Measurements from ENCODE around the gene ASPSCR1. TPM values are rescaled to one million over a fixed set of nuclear protein-coding genes. Genes with fewer than 3 reads are reported as not detected.

The ASPSCR1 gene
- total RNA-seq, 1 donor from 2014 or later = 13.1 TPM

DNA sequence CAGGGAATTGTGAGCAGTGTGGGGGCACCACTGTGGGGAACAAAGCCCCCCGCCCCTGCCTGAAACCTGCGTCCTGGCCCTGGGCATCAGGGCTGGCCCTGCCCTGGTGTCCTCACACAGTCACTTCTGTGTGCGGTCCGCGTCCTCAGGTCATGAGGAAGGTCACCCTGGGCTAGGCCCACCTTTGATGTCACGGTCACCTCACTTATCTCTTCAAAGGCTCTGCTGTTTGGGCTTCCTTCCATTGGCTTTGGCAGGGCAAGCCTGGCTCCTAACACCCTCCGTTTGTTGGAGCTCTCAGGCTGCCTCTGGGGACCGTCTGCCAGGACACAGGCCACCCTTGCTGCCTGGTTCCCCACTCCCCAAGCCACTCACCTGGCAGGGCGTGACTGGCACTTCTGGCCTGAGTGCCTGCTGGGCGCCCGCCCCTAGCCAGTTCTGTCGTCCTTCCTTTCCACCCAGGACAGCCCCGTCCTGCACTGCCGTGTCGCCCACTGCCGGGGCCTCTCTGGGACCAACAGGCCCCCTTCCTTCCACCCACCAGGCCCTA, 36.4 kb downstream of the ASPSCR1 start:
- Histone ChIP-seq H3K4me3 (no peak overlapping the region), H3F3A (ENCODE audit: low read depth) (peaks cover under 1% of the 10 kb centered on the region), H3K79me2 (ENCODE audit: low read depth) (no peaks in the 10 kb centered on the region), H2AFZ (replicated peaks) (no peak overlapping the region), H4K20me1 (ENCODE audit: low read depth) (no peaks in the 10 kb centered on the region), H3K9ac (no peak overlapping the region), H3K27me3 (no peaks in the 10 kb centered on the region), H3K4me1 (no peaks in the 10 kb centered on the region), H3K27ac (no peak overlapping the region), H3K36me3 (no peaks in the 10 kb centered on the region), H3K9me3 (ENCODE audit: low read depth) (no peaks in the 10 kb centered on the region), H3K4me2 (no peak overlapping the region)
- peaks cover 3% of the 10 kb centered on the region for H3K4me1 Mint-ChIP-seq
- H3K9me3 Mint-ChIP-seq = no peaks in the 10 kb centered on the region
- no peaks in the 10 kb centered on the region for H3K36me3 Mint-ChIP-seq
- no peak overlapping the region for H3K4me3 Mint-ChIP-seq
- peaks cover 3% of the 10 kb centered on the region for H3K27me3 Mint-ChIP-seq (ENCODE audit: insufficient read depth, low read depth)
- TF ChIP-seq, protein P1, sequence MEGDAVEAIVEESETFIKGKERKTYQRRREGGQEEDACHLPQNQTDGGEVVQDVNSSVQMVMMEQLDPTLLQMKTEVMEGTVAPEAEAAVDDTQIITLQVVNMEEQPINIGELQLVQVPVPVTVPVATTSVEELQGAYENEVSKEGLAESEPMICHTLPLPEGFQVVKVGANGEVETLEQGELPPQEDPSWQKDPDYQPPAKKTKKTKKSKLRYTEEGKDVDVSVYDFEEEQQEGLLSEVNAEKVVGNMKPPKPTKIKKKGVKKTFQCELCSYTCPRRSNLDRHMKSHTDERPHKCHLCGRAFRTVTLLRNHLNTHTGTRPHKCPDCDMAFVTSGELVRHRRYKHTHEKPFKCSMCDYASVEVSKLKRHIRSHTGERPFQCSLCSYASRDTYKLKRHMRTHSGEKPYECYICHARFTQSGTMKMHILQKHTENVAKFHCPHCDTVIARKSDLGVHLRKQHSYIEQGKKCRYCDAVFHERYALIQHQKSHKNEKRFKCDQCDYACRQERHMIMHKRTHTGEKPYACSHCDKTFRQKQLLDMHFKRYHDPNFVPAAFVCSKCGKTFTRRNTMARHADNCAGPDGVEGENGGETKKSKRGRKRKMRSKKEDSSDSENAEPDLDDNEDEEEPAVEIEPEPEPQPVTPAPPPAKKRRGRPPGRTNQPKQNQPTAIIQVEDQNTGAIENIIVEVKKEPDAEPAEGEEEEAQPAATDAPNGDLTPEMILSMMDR (IDR thresholded peaks at IDR 0.05) = no peak
- TF ChIP-seq EZH2phosphoT487 (IDR thresholded peaks at IDR 0.05) (no peak), EZH2 (IDR thresholded peaks at IDR 0.05) (no peak)
- H3K27ac Mint-ChIP-seq = peak overlapping the region; percentile 60
- DNase-seq (ENCODE audit: low spot score) = no peak

DNA sequence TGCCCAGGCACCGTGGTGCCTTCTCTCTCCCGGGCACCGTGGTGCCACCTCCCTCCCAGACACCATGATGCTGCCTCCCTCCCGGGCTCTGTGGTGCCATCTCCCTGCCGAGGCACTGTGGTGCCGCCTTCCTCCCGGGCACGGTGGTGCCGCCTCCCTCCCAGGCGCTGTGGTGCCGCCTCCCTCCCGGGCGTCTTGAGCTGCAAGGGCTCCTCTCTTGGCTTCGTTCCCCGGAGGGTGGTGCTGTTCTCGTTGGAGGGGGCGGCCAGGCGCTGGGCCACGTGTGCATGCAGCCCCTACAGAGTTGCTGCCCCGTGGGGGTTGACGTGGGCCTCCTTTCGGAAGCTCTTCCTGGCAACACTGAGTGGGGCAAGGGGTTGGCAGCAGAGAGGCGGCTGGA, 37.0 kb downstream of the ASPSCR1 start:
- Histone ChIP-seq H3K4me1 (no peaks in the 10 kb centered on the region), H3K4me3 (no peak overlapping the region), H3K36me3 (no peaks in the 10 kb centered on the region), H4K20me1 (ENCODE audit: low read depth) (peaks cover 1% of the 10 kb centered on the region), H2AFZ (replicated peaks) (no peak overlapping the region), H3K27me3 (no peaks in the 10 kb centered on the region), H3K9ac (peak overlapping the region; percentile 42), H3K9me3 (ENCODE audit: low read depth) (no peaks in the 10 kb centered on the region), H3K27ac (no peak overlapping the region), H3K79me2 (ENCODE audit: low read depth) (no peaks in the 10 kb centered on the region), H3F3A (ENCODE audit: low read depth) (peaks cover 2% of the 10 kb centered on the region), H3K4me2 (no peak overlapping the region)
- H3K4me3 Mint-ChIP-seq = no peak overlapping the region
- no peak for TF ChIP-seq EZH2 (IDR thresholded peaks at IDR 0.05)
- no peak for TF ChIP-seq EZH2phosphoT487 (IDR thresholded peaks at IDR 0.05)
- TF ChIP-seq, protein P1 (IDR thresholded peaks at IDR 0.05) = no peak
- H3K36me3 Mint-ChIP-seq = no peaks in the 10 kb centered on the region
- DNase-seq (ENCODE audit: low spot score) = no peak
- H3K9me3 Mint-ChIP-seq = no peaks in the 10 kb centered on the region
- H3K4me1 Mint-ChIP-seq = peaks cover 3% of the 10 kb centered on the region
- H3K27ac Mint-ChIP-seq = no peak overlapping the region
- H3K27me3 Mint-ChIP-seq (ENCODE audit: insufficient read depth, low read depth) = peaks cover 3% of the 10 kb centered on the region

DNA sequence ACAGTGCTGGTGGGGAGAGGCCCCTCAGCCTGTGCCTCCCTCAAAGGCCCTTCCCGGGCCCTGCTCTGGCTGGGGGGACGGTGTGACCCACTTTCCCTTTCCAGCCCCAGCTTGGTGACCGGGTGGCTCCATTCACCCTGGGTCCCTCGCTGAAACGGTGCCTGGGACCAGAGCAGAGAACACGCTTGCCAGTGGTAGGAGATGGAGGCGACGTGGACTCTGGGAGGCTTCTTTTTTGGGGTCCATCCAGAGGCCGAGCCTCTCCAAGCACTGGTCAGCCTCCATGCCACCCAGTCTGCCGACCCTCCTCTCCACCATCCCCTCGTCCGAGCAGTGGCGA, 37.5 kb downstream of the ASPSCR1 start:
- Mint-ChIP-seq H3K36me3 (no peaks in the 10 kb centered on the region), H3K4me1 (peaks cover 3% of the 10 kb centered on the region), H3K27me3 (ENCODE audit: insufficient read depth, low read depth) (peaks cover 3% of the 10 kb centered on the region), H3K9me3 (no peaks in the 10 kb centered on the region), H3K4me3 (no peak overlapping the region), H3K27ac (no peak overlapping the region)
- H3K27me3 ChIP-seq = no peaks in the 10 kb centered on the region
- no peak overlapping the region for H3K4me3 ChIP-seq
- no peak overlapping the region for H2AFZ ChIP-seq (replicated peaks)
- no peaks in the 10 kb centered on the region for H3K9me3 ChIP-seq (ENCODE audit: low read depth)
- no peaks in the 10 kb centered on the region for H3K36me3 ChIP-seq
- H3K79me2 ChIP-seq (ENCODE audit: low read depth) = no peaks in the 10 kb centered on the region
- peaks cover 5% of the 10 kb centered on the region for H4K20me1 ChIP-seq (ENCODE audit: low read depth)
- TF ChIP-seq, protein P1 (IDR thresholded peaks at IDR 0.05) = no peak
- TF ChIP-seq EZH2phosphoT487 (IDR thresholded peaks at IDR 0.05) (no peak), EZH2 (IDR thresholded peaks at IDR 0.05) (no peak)
- no peaks in the 10 kb centered on the region for H3K4me1 ChIP-seq
- H3K9ac ChIP-seq = no peak overlapping the region
- no peak overlapping the region for H3K27ac ChIP-seq
- H3K4me2 ChIP-seq = no peak overlapping the region
- peaks cover 2% of the 10 kb centered on the region for H3F3A ChIP-seq (ENCODE audit: low read depth)
- DNase-seq (ENCODE audit: low spot score) = no peak
